NT2/D1 (cell line): ENCODE data around the gene RGS7.

Experiments
- SUZ12 ChIP-seq: IDR thresholded peaks from 2 replicates; pipeline ENCODE4 v1.6.1; 2011; ENCODE audit not compliant: insufficient read length, insufficient read depth; ENCODE audit errors: extremely low read depth
- YY1 ChIP-seq: IDR thresholded peaks from 2 replicates; pipeline ENCODE4 v1.6.1; 2011; ENCODE audit not compliant: insufficient read length, insufficient read depth
- ZNF274 ChIP-seq: IDR thresholded peaks from 2 replicates; pipeline ENCODE4 v1.6.1; 2011; ENCODE audit warnings: mild to moderate bottlenecking, low read depth, low read length

GRCh38 chr1:240786880-240787279 lies 570.1 kb downstream of the RGS7 start:
- TF ChIP-seq ZNF274 (no peak), SUZ12 (no peak), YY1 (no peak)
